PC-3 (cell line): Measurements from ENCODE around the gene PRSS23.

Experiments
- EZH2 ChIP-seq: fragments of 300-600 bp; sonication (generic); IDR thresholded peaks from one replicate; pipeline ENCODE4 v1.6.1; 2017; ENCODE audit warnings: antibody characterized with exemption, mild to moderate bottlenecking, low read length; ENCODE audit not compliant: unreplicated experiment
- TF ChIP-seq, protein P1 (sequence below): fragments of 300-600 bp; sonication (generic); conservative IDR thresholded peaks from 2 replicates; pipeline ENCODE4 v1.5.1; 2017; ENCODE audit warnings: antibody characterized with exemption, low read depth, mild to moderate bottlenecking, low read length

DNA sequence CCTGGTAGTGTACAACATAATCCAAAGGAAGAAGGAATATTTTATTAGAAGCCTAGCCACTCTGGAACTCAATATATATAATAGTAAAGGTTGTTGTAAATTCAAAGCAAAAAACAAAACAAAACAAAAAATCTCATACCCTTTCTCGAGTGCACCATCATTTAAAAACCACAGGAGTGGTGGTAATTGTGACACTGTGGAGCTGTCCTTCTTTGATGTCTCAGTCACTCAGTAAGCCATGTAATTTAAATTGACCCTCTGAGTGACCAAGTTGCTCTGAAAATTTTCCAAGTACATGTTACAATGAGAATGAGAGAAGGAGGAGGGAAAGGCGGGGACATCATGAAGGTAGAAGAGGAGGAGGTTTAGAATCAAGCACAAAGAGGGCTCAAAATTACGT is 6.6 kb downstream of the PRSS23 start:
- TF ChIP-seq, protein P1, sequence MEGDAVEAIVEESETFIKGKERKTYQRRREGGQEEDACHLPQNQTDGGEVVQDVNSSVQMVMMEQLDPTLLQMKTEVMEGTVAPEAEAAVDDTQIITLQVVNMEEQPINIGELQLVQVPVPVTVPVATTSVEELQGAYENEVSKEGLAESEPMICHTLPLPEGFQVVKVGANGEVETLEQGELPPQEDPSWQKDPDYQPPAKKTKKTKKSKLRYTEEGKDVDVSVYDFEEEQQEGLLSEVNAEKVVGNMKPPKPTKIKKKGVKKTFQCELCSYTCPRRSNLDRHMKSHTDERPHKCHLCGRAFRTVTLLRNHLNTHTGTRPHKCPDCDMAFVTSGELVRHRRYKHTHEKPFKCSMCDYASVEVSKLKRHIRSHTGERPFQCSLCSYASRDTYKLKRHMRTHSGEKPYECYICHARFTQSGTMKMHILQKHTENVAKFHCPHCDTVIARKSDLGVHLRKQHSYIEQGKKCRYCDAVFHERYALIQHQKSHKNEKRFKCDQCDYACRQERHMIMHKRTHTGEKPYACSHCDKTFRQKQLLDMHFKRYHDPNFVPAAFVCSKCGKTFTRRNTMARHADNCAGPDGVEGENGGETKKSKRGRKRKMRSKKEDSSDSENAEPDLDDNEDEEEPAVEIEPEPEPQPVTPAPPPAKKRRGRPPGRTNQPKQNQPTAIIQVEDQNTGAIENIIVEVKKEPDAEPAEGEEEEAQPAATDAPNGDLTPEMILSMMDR, result no peak
- TF ChIP-seq EZH2, result no peak
